GM12864 (cell line): ENCODE measurements around the gene ADGRE2.
"Not testable (repeated sequence)": the region's sequence is repeated elsewhere in the genome, so short reads cannot be mapped to it uniquely, and the experiment has no call there.

Source experiments
- DNase-seq: peaks from one replicate; pipeline ENCODE4 v3.0.0-alpha.2; 2011; ENCODE audit warnings: low read depth
- H3K4me3 ChIP-seq: 2 replicates; pipeline ENCODE4 v1.5.1; 2011; ENCODE audit warnings: mild to moderate bottlenecking, low read depth, low read length, control low read depth
- CTCF ChIP-seq: IDR thresholded peaks from 2 replicates; pipeline ENCODE4 v1.5.1; 2011; ENCODE audit warnings: low read depth, mild to moderate bottlenecking, moderate library complexity, low read length, control low read depth, inconsistent platforms; ENCODE audit errors: missing control alignments

Gene ADGRE2

DNA sequence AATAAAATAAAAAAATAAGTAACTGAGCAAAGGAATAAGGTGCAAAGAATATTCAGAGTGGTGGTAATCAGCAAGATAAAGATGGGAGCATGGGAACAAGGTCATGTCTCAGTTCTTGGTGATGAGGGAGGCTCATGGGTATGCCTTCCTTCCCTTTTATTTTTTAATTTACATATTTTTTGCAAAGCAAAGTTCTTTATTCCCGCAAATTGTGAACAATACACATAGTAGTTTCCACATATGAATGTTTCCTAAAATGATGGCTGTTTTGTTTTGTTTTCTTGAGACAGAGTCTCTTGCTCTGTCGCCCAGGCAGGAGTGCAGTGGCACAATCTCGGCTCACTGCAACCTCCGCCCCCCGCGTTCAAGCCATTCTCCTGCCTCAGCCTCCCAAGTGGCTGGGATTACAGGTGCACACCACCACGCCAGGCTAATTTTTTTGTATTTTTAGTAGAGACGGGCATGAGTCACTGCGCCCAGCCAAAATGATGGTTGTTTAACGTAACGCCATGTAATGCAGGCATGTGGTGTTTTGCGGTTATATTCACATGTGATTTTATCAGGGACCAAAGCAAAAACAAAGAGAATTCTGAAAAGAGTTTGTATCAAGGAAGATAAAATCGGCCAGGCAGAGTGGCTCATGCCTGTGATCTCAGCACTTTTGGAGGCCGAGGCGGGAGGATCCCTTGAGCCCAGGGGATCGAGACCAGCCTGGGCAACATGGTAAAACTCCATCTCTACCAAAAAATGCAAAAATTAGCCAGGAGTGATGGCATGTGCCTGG is 4.5 kb upstream of the ADGRE2 start:
- TF ChIP-seq CTCF, result no peak
- H3K4me3 ChIP-seq, result no peak overlapping the region
- DNase-seq, result no peak

GRCh38 chr19:14781713-14782536 is 3.6 kb upstream of the ADGRE2 start:
- not testable (repeated sequence) for DNase-seq, H3K4me3 ChIP-seq

GRCh38 chr19:14780622-14781225 is 2.4 kb upstream of the ADGRE2 start:
- not testable (repeated sequence) for H3K4me3 ChIP-seq, DNase-seq

GRCh38 chr19:14779151-14779550 is 791 bp upstream of the ADGRE2 start:
- TF ChIP-seq CTCF, result no peak
- no peak overlapping the region for H3K4me3 ChIP-seq
- DNase-seq, result no peak

DNA sequence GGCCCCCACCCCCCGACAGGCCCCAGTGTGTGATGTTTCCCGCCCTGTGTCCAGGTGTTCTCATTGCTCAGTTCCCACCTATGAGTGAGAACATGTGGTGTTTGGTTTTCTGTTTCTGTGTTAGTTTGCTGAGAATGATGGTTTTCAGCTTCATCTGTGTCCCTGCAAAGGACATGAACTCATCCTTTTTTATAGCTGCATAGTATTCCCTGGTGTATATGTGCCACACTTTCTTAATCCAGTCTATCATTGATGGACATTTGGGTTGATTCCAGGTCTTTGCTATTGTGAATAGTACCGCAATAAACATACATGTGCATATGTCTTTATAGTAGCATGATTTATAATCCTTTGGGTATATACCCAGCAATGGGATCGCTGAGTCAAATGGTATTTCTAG is 715 bp downstream of the ADGRE2 start:
- not testable (repeated sequence) for H3K4me3 ChIP-seq, DNase-seq

DNA sequence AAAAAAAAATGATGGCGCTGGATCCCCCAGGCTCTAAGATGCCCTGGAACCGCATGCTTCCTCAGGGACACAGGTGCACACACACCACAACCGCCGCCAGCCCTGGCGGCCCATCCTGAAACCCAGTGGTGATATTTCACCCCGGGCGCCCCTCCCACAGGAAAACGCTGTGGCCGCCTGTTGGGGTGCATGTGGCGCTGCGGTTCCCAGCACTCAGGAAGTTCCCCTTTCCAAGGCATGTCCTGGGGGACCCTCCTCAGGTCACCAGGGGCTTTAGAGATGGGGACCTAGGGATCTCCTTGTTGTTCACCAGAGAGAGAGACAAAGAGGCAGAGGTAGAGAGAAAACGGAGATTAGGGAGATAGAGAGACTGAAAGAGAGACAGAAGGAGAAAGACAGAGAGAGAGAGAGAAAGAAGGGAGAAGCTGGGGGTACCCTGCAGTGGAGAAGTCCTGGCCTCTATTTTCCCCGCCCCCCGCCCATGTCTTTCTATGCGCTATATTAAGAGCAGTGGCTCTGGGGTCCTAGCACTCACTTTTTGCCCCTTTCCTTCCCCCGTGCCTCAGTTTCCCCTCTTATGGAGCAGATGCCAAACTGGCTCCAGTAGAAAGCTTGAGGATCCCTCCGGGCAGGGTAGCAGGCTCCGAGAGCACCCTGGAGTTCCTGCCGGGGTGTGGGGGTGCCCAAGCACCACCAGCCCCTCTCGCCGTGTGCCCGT is 2.3 kb downstream of the ADGRE2 start:
- TF ChIP-seq CTCF, result no peak
- DNase-seq, result no peak
- H3K4me3 ChIP-seq, result peak overlapping the region; percentile 57

GRCh38 chr19:14775326-14775725 is 3.0 kb downstream of the ADGRE2 start:
- H3K4me3 ChIP-seq, result peak overlapping the region; percentile 12
- DNase-seq, result not testable (repeated sequence)

- no peak for DNase-seq
- no peak overlapping the region for H3K4me3 ChIP-seq
- no peak for TF ChIP-seq CTCF
These were observed 4.0 kb downstream of the ADGRE2 start for GRCh38 chr19:14774373-14774772.

GRCh38 chr19:14773722-14774121 is 4.6 kb downstream of the ADGRE2 start:
- not testable (repeated sequence) for DNase-seq

More at GRCh38 chr19:14773722-14774121, 4.6 kb downstream of the ADGRE2 start:
- H3K4me3 ChIP-seq, result not testable (repeated sequence)
